GM10847 (cell line): Measurements from ENCODE around the gene KRTAP27-1.

Experiments
- POLR2A ChIP-seq: IDR thresholded peaks from 2 replicates; pipeline ENCODE4 v1.6.1; 2011; ENCODE audit not compliant: insufficient read length; ENCODE audit errors: extremely low read depth

Gene KRTAP27-1, protein sequence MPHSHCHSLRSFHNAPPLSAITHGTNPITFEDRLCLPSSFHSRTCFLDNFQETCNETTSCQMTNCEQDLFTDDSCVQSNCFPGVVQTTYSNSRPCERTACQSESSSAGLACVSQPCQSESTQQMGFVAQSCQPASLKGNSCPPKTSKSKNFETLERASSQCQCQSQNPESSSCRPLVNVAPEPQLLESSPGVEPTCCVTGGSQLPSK

DNA sequence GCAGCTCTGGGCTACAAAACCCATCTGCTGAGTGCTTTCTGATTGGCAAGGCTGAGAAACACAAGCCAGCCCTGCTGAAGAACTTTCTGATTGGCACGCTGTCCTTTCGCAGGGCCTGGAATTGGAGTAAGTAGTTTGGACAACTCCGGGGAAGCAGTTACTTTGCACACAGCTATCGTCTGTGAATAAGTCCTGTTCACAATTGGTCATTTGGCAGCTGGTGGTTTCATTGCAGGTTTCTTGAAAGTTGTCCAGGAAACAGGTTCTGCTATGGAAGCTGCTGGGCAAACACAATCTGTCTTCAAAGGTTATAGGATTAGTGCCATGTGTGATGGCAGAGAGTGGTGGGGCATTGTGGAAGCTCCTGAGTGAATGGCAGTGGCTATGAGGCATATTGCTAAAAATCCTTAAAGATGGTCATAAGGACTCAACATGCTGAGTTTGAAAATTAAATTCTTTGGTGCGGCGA lies at the start of gene KRTAP27-1:
Gene KRTAP27-1, minus strand, starts transcription at position 419 of the 469 bp plus-strand sequence. Its CDS starts 26 bp downstream, at position 393.
- no peak for TF ChIP-seq POLR2A

DNA sequence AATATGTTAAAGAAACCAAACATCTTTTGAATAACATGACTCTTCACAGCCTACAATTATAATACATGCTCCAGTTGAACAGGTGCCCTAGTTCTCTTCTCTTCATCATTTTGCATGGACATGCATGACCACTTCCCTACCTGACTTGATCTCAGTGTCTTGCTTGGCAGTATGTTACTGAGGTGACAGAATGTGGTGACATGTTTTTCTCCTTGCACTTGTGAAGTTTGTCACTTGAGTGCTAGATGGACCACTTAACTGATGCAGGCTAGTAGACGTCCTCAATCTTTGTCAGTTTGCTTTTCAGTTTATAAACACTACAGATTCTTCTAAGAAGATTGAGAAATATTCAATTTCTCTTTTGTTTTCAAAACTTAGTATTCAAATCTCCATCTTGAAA lies 44.7 kb upstream of the KRTAP27-1 start:
- no peak for TF ChIP-seq POLR2A

DNA sequence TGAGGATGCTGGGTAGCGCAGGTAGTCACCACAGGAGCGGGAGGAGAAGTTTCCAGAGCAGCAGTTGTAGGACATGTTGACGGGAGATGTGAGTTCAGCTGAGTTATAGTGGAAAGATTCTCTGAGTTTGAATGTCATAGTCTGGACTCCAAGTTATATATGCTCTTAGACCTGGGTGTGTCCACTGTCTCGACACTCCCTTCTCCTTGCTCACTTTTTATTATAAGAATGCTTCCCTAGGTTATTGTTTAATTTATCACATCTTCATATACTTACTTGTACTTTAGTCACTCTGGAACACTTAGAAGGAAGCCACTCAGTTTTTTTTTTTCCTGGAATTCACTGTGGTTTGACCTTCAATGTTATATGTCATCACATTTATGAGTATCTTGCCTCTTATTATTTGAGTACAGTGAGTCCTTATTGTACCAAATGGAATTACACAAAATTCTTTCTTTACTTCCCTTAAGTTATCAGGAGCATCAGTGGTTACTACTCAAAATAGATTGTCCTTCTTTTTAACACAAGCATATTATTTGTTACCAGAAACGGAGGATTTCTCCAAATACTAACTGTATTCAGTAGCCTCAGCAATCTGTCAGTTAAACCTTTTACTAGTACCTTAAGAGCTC lies 34.8 kb upstream of the KRTAP27-1 start, which contains the start of gene KRTAP13-2:
Gene KRTAP13-2, minus strand, starts transcription at position 133 of the 632 bp plus-strand sequence. Its CDS starts 58 bp downstream, at position 75.
- TF ChIP-seq POLR2A: no peak

DNA sequence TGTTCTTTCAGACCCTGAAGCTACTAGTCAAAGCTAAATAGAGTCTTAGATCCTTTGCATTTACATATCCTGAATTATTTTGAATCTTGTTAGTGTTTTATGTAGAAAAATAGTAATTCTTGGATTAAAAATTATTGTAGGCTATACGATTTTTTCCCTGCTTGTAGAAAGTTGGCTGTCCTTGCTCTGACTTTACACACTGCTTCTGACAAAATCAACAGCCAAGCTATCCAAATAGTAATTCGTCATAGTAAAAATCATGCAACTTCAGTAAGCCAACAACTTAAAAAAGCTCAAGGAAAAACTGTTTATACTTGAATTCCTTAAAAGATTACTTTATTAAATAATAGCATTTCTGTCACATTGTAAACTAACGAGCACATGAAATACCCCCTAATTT lies 18.4 kb upstream of the KRTAP27-1 start:
- no peak for TF ChIP-seq POLR2A

DNA sequence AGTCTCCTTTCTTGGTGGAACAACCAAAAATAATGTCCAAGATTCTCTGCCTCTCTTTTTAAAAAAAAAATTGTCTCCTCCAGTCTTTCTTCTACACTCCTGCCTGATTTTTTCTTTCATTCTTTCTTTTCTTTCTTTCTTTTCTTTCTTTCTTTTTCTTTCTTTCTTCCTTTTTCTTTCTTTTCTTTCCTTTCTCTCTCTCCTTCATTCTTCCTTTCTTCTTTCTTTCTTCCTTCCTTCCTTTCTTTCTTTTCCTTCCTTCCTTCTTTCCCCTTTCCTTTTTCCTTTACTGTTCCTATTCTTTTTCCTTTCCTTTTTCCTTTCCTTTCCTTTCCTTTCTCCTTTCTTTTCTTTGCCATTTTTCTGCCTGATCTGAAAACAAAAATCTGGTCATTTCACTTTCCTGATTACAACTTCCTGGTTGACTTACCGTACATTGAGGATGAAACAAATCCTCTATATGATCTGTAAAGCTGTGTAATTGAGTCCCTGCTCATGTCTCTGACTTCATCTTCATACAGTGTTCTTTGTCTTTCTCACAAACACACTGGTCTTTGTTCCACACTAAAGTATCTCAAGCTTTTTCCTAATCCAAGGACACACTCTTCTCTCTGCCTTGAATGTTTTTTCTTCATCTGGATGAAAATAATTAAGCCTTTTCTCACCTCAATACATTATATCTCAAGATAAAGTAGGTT lies 17.0 kb upstream of the KRTAP27-1 start:
- no peak for TF ChIP-seq POLR2A

DNA sequence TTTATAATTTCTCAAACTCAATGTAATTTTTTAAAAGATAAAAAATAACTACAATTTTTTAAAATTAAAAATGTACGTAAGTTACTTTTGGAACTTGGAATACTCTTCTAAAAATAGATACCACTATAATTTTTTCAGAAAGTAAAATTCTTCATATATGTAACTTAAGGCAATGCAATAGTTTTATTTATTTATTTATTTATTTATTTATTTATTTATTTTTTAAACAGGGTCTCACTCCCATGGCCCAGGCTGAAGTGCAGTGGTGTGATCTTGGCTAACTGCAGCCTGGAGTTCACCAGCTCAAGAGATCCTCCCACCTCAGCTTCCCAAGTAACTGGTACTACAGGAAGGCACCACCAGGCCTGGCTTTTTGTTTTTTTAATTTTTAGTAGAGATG lies 14.0 kb upstream of the KRTAP27-1 start:
- no peak for TF ChIP-seq POLR2A

DNA sequence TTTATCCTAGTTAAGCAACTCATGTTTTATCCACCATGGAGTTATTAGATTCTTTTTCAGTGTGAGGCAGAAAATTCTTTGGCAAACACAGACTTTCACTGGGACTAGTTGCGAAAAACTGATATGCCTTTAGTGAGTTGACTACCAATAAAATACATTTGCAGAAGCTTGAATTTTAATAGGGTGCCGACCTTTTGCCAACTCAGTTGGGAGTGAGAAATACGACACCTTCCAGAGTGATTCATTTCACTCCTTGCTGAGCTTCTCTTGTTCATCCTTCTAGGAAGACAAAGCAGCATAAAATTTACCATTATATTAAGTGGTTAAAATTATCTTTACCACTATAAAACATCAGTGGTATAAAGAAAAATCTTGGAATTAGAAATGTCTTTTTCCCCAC lies 12.1 kb upstream of the KRTAP27-1 start:
- TF ChIP-seq POLR2A: no peak

DNA sequence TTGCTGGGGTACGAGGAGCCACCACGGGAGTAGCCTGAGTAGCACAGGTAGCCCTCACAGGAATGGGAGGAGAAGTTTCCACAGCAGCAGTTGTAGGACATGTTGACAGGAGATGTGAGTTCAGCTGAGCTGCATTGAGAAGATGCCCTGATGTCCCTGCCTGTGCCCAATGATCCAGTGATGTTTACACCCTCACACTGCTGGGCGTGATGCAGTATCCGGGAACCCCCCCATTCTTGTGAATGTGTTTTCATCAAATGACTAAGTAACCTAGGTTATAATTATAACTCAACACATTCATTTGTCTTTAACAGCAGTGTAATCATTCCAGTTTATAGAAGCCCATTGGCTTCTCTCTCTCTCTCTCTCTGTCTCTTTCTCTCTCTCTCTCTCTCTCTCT lies 11.0 kb upstream of the KRTAP27-1 start, which contains the start of gene KRTAP23-1:
Gene KRTAP23-1, minus strand, starts transcription at position 101 of the 400 bp plus-strand sequence. Its CDS starts 0 bp downstream, at position 101.
- TF ChIP-seq POLR2A: no peak

DNA sequence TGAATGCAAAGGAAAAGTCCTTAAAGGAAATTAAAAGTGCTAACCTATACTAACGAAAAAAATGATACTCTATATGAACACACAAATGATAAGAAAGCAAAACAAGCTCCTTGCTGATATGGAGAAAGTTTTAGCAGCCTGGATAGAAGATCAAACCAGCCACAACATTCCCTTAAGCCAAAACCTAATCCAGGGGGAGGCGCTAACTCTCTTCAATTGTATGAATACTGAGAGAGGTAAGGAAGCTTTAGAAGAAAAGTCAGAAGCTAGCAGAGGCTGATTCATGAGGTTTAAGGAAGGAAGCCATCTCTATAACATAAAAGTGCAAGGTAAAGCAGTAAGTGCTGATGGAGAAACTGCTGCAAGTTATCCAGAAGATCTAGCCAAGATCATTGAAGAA lies 7.5 kb upstream of the KRTAP27-1 start:
- TF ChIP-seq POLR2A: no peak

DNA sequence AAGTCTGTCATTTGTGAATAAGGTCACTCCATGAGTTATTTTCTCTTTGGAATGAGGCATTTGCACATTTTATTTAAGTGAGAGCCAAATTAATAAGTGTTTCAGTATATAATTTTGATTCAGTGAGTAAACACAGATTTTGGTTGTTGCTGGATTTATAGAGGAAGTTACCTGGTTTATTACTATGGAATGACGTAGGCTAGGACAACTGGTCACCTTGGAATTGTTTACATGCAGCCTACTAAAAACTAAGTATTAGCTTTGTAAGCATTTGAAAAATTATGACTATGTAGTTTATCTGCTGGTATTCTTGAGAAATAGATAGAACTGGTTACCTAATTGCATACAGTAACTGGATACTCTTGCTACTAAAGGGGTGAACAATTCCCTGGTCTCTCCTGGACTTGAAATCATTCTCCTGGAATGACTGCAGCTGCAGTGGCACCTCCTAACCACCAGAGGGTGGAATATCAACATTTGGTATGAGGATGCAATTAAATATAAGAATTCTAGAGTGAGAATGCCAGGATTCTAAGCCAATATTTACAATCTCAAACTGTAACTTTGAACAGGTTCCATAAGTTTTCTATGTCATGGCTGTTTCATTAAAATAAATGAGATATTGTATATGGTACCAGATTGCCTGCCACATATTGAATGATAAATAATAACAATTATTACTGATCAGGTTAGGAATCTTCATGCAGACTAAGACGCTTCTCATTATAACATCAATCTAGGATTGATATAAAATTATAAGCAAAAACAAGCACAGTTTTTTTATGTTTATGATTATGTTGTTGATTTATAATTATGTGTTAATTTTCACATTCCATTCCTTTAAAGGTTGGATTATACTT lies 3.5 kb upstream of the KRTAP27-1 start:
- TF ChIP-seq POLR2A: no peak

DNA sequence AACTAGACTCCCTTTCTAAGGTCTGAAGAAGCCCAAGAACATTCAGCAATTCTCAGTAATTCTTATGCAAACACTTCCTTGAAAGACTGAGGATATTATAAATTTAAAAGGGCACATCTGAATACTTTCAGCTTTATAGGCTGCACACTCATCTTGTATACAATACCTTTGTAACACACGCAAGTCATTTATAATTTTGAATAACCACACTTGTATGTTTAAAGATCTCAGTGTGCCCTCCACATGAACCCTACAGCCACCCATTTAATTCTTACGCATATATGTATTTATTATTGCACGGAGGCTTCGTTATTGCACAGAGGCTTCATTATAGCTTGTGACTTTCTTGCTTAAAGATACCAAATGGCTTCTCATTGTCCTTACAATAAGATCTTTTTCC lies 1.2 kb upstream of the KRTAP27-1 start:
- no peak for TF ChIP-seq POLR2A

DNA sequence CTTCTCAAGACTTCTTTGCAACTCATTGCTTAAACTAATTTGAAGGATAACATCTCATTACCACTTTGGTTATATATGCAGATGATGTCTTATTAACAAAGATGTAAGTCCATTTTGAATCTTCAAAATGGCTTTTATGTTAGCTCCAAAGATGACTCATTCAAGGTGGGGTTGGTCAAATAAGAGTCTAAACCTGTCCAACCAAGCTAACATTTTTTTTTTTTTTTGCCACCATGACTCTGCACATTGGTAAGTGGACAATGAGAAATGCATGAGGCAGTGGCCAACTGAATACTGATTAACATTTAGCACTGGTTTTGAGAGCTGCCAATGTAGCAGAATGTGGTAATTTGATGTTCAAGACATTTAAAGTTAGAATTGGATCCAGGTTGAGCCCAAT lies 278 bp upstream of the KRTAP27-1 start:
- TF ChIP-seq POLR2A: no peak

DNA sequence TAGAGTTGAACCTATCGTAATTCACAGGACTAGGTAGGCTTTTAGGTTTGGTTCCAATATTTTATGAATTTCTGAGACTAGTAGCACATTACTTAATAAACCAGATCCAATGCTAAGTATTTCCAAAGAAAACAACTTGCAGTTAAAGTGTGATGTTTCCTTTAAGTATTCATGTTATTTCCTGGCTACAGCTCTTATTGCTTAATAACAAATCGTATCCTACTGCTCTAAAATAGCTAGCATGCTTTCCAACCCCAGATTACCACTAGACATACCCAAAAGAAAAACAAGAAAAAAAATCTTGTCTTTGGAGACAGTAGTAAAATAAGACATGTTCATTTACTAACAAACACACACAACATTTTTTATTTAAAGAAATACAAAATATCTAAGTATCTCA lies 898 bp downstream of the KRTAP27-1 start:
- TF ChIP-seq POLR2A: no peak

DNA sequence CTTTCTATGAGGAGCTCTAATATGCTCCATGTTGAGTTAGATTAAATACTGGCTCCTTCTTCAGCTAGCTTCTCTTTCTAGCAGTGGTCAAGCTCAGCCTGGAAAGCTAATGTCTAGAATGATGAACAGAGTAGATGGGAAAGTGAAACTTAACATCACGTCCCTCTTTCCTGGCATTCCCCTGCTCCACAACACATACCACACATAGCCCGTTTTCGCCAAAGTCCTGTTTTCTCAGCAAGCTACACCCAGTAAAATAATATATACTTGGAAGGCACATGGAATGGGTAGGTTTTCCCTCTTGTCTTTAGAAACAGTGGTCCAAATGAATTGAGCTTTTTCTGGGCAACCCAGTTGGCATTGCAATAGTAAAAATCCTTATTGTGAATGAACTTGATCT lies 3.8 kb downstream of the KRTAP27-1 start:
- no peak for TF ChIP-seq POLR2A

DNA sequence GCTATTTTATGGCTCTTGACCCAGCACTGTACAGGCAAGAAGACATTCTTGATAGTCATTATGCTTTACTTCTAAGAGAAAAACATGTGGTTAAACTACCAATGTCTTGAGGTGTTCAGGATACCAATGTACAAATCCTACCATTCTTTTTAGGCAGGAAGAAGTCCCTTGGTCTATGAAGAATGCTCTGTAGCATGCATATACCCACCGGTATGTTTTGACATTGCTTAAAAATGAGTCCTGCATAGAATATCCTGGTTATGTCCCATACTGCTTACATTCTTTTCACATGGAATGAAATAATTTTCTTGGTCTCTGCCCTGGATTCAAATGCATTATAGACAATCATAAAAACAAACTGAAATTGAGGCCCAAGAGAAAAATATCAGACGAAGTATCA lies 4.8 kb downstream of the KRTAP27-1 start:
- no peak for TF ChIP-seq POLR2A
